IMR-90 (cell line): Measurements from ENCODE around the gene FUT8. TPM values are rescaled to one million over a fixed set of nuclear protein-coding genes. Genes with fewer than 3 reads are reported as not detected.

Experiments used
- ATAC-seq: fragments of 200-7000 bp; cut with Tn5 transposase; 2 replicates; pipeline ENCODE4 v1.9.1; 2020; ENCODE audit warnings: low read depth, mild to moderate bottlenecking, moderate library complexity
- BruUV-seq: library from RNA; stranded (reverse); fragments of 400-500 nt; replicated peaks from 2 replicates; lab custom pipeline; 2021; lab: Mats Ljungman, UMichigan
- CTCF ChIA-PET: fragments of 300-600 bp; formaldehyde crosslinking; extraction: SDS; loops from one replicate; lab custom pipeline; 2021; ENCODE audit warnings: antibody characterized with exemption; lab: Yijun Ruan, JAX
- POLR2A ChIA-PET: fragments of 300-600 bp; sonication (Branson Sonifier 250); formaldehyde crosslinking; loops from one replicate; lab custom pipeline; 2022; ENCODE audit warnings: antibody characterized with exemption; ENCODE audit not compliant: unreplicated experiment; lab: Charles Lee
- DNase-seq: peaks from one replicate; pipeline ENCODE4 v3.0.0; 2013
- H2AFZ ChIP-seq: replicated peaks from 2 replicates; pipeline ENCODE3; 2013; ENCODE audit warnings: low read length, mild to moderate bottlenecking; ENCODE audit not compliant: poor library complexity
- H2AK5ac ChIP-seq: 2 replicates; pipeline ENCODE4 v1.6.1; 2013; ENCODE audit warnings: low read depth, low read length, inconsistent platforms
- H2AK9ac ChIP-seq: replicated peaks from 2 replicates; pipeline ENCODE3; 2013; ENCODE audit warnings: mild to moderate bottlenecking, low read depth, low read length, moderate library complexity; ENCODE audit not compliant: poor library complexity
- H2BK120ac ChIP-seq: 2 replicates; pipeline ENCODE4 v1.6.1; 2013; ENCODE audit warnings: low read depth, low read length, inconsistent platforms
- H2BK15ac ChIP-seq: 3 replicates; pipeline ENCODE4 v1.6.1; 2013; ENCODE audit warnings: low read depth, low read length, inconsistent platforms
- H2BK20ac ChIP-seq: 2 replicates; pipeline ENCODE4 v1.6.1; 2013; ENCODE audit warnings: low read depth, mild to moderate bottlenecking, inconsistent platforms, low read length, moderate library complexity
- H2BK5ac ChIP-seq: 2 replicates; pipeline ENCODE4 v1.6.1; 2013; ENCODE audit warnings: mild to moderate bottlenecking, low read depth, low read length, inconsistent platforms; ENCODE audit not compliant: poor library complexity, severe bottlenecking
- H3K14ac ChIP-seq: replicated peaks from 2 replicates; pipeline ENCODE4 v1.6.1; 2013; ENCODE audit warnings: low read depth, low read length, inconsistent platforms
- H3K18ac ChIP-seq: 2 replicates; pipeline ENCODE4 v1.6.1; 2013; ENCODE audit warnings: low read depth, low read length, control low read depth
- H3K23ac ChIP-seq: 2 replicates; pipeline ENCODE4 v1.6.1; 2013; ENCODE audit warnings: low read depth, low read length, inconsistent platforms
- H3K27ac ChIP-seq: 2 replicates; pipeline ENCODE4 v1.5.1; 2013; ENCODE audit warnings: mild to moderate bottlenecking, control low read depth, low read length; ENCODE audit not compliant: insufficient read depth
- H3K27me3 ChIP-seq: 2 replicates; pipeline ENCODE4 v1.6.1; 2013; ENCODE audit warnings: low read length; ENCODE audit not compliant: control insufficient read depth, insufficient read depth
- H3K36me3 ChIP-seq: 2 replicates; pipeline ENCODE4 v1.6.1; 2013; ENCODE audit warnings: low read length, mixed read lengths; ENCODE audit not compliant: control insufficient read depth, insufficient read depth
- H3K4ac ChIP-seq: 2 replicates; pipeline ENCODE4 v1.6.1; 2013; ENCODE audit warnings: low read depth, low read length, inconsistent platforms
- H3K4me1 ChIP-seq: 2 replicates; pipeline ENCODE4 v1.6.1; 2013; ENCODE audit warnings: low read length, mixed read lengths; ENCODE audit not compliant: control insufficient read depth, insufficient read depth
- H3K4me2 ChIP-seq: 2 replicates; pipeline ENCODE4 v1.6.1; 2013; ENCODE audit warnings: low read depth, mild to moderate bottlenecking, control low read depth, low read length, moderate library complexity
- H3K4me3 ChIP-seq: 2 replicates; pipeline ENCODE4 v1.5.1; 2013; ENCODE audit warnings: low read depth, mild to moderate bottlenecking, control low read depth, low read length, moderate library complexity; ENCODE audit not compliant: insufficient read depth
- H3K56ac ChIP-seq: 2 replicates; pipeline ENCODE4 v1.6.1; 2013; ENCODE audit warnings: low read length, inconsistent platforms; ENCODE audit not compliant: insufficient read depth; ENCODE audit errors: extremely low read depth
- H3K79me1 ChIP-seq, 2 experiments: 2 replicates each; pipeline ENCODE4 v1.6.1; 2013; ENCODE audit warnings: low read length in 2 of 2, inconsistent platforms in 1 of 2, low read depth in 1 of 2
- H3K9ac ChIP-seq: 2 replicates; pipeline ENCODE4 v1.6.1; 2013; ENCODE audit warnings: low read depth, low read length, control low read depth
- H3K9me1 ChIP-seq: 2 replicates; pipeline ENCODE4 v1.6.1; 2013; ENCODE audit warnings: low read length, inconsistent platforms; ENCODE audit not compliant: insufficient read depth
- H3K9me3 ChIP-seq: 2 replicates; pipeline ENCODE4 v1.6.1; 2013; ENCODE audit warnings: low read length; ENCODE audit not compliant: control insufficient read depth, insufficient read depth
- H4K20me1 ChIP-seq: 2 replicates; pipeline ENCODE4 v1.6.1; 2013; ENCODE audit warnings: low read length, inconsistent platforms; ENCODE audit not compliant: insufficient read depth
- H4K5ac ChIP-seq: 2 replicates; pipeline ENCODE4 v1.6.1; 2013; ENCODE audit warnings: mild to moderate bottlenecking, low read depth, low read length, control low read depth
- H4K8ac ChIP-seq, 2 experiments: 2 replicates each; pipeline ENCODE4 v1.6.1; 2013; ENCODE audit warnings: low read depth in 2 of 2, low read length in 2 of 2, control low read depth in 1 of 2, inconsistent platforms in 1 of 2
- H4K91ac ChIP-seq: 2 replicates; pipeline ENCODE4 v1.6.1; 2013; ENCODE audit warnings: low read depth, low read length, inconsistent platforms; ENCODE audit not compliant: insufficient read depth
- BHLHE40 ChIP-seq: fragments of 150-350 bp; IDR thresholded peaks from 2 replicates; pipeline ENCODE4 v1.6.1; 2016; ENCODE audit warnings: mild to moderate bottlenecking, low read depth, low read length
- CHD1 ChIP-seq: IDR thresholded peaks from 2 replicates; pipeline ENCODE4 v1.6.1; 2012; ENCODE audit warnings: low read depth, low read length, improper control_type of control experiment
- CTCF ChIP-seq: conservative IDR thresholded peaks from 2 replicates; pipeline ENCODE4 v1.5.1; 2012; ENCODE audit warnings: mild to moderate bottlenecking, low read depth, low read length, improper control_type of control experiment
- ELK1 ChIP-seq: fragments of 150-350 bp; IDR thresholded peaks from 2 replicates; pipeline ENCODE4 v1.6.1; 2016; ENCODE audit warnings: low read depth, mild to moderate bottlenecking, low read length, moderate library complexity, borderline replicate concordance
- MAFK ChIP-seq: IDR thresholded peaks from 2 replicates; pipeline ENCODE4 v1.6.1; 2012; ENCODE audit warnings: low read depth, low read length, improper control_type of control experiment
- MAZ ChIP-seq: IDR thresholded peaks from 2 replicates; pipeline ENCODE4 v1.6.1; 2012; ENCODE audit warnings: low read depth, mild to moderate bottlenecking, low read length, improper control_type of control experiment, moderate library complexity, borderline replicate concordance
- MXI1 ChIP-seq: IDR thresholded peaks from 2 replicates; pipeline ENCODE4 v1.6.1; 2012; ENCODE audit warnings: low read depth, mild to moderate bottlenecking, low read length, moderate library complexity, borderline replicate concordance
- NFE2L2 ChIP-seq: fragments of 150-350 bp; IDR thresholded peaks from 2 replicates; pipeline ENCODE4 v1.6.1; 2016; ENCODE audit warnings: low read depth, mild to moderate bottlenecking, low read length
- POLR2A ChIP-seq: IDR thresholded peaks from 2 replicates; pipeline ENCODE4 v1.6.1; 2012; ENCODE audit warnings: mild to moderate bottlenecking, low read depth, low read length
- RCOR1 ChIP-seq: IDR thresholded peaks from 2 replicates; pipeline ENCODE4 v1.6.1; 2012; ENCODE audit warnings: mild to moderate bottlenecking, low read length, improper control_type of control experiment; ENCODE audit not compliant: insufficient replicate concordance
- RFX5 ChIP-seq: IDR thresholded peaks from 2 replicates; pipeline ENCODE4 v1.8.0; 2012; ENCODE audit warnings: low read depth, mild to moderate bottlenecking, low read length, moderate library complexity
- USF2 ChIP-seq: fragments of 150-350 bp; IDR thresholded peaks from 2 replicates; pipeline ENCODE4 v1.6.1; 2017; ENCODE audit warnings: mild to moderate bottlenecking, antibody characterized with exemption, low read length, low read depth
- WGBS, 2 experiments: methylation state at CpG; one replicate each; pipeline versions ENCODE4 v1.1.5 to v1.1.7; 2013; ENCODE audit warnings: missing lambda C conversion rate in 2 of 2; ENCODE audit not compliant: insufficient read length in 1 of 2; ENCODE audit errors: extremely low coverage in 2 of 2; 5-methylcytosine and 5-hydroxymethylcytosine counted together
- dilution Hi-C: fragments of 300-500 bp; cut with HindIII; formaldehyde crosslinking; loops from one replicate; pipeline ENCODE4 v1.14.3; 2018; ENCODE audit warnings: low sequenced_read_pairs; ENCODE audit not compliant: unreplicated experiment
- in situ Hi-C: fragments of 300-500 bp; cut with MboI; formaldehyde crosslinking; loops from 3 replicates; pipeline ENCODE4 v1.14.3; 2019; ENCODE audit warnings: low sequenced_read_pairs, inconsistent platforms, mixed read lengths
- intact Hi-C: fragments of 100-400 bp; cut with micrococcal nuclease; formaldehyde crosslinking; loops from 2 replicates; pipeline ENCODE4 v1.10.0; 2022
- polyA plus RNA-seq, 3 experiments: library from polyadenylated mRNA; depleted of rRNA; stranded (reverse); fragments of >200 nt; gene quantifications; 2 replicates each; pipeline ENCODE4 v1.2.3, GENCODE V29; 2012; ENCODE audit warnings: low replicate concordance in 1 of 3
- total RNA-seq: library from RNA; depleted of rRNA; stranded (reverse); fragments of >200 nt; gene quantifications from 2 replicates; pipeline ENCODE4 v1.2.3, GENCODE V29; 2012

Gene FUT8
- total and polyA plus RNA-seq, 2 of the 4 experiments (the other 2 are of a cell fraction) = 15.6 to 72.9 TPM

- H3K4me1 ChIP-seq = no peaks in the 10 kb centered on the region
- ChIA-PET CTCF (no interaction called here), POLR2A (no interaction called here)
- no TSS peak for BruUV-seq
- H3K56ac ChIP-seq = no peak overlapping the region
- H3K4ac ChIP-seq = no peak overlapping the region
- no peak overlapping the region for H3K23ac ChIP-seq
- no peak overlapping the region for H3K4me2 ChIP-seq
- no peak overlapping the region for H3K4me3 ChIP-seq
- no peak overlapping the region for H2AK9ac ChIP-seq
- in situ Hi-C loops = no loop called here
- dilution Hi-C loops = no loop called here
- H4K5ac ChIP-seq = no peak overlapping the region
- H4K8ac ChIP-seq = no peak overlapping the region
- H3K79me1 ChIP-seq = peaks cover 3 to 7% of the 10 kb centered on the region in 2 experiments; a peak in 2 of 4 replicates
- no peak overlapping the region for H3K14ac ChIP-seq
- no CpG with 5 or more reads among the region's 2 CpGs for WGBS, 2 experiments
- H4K20me1 ChIP-seq = no peaks in the 10 kb centered on the region
- H3K9me1 ChIP-seq = no peaks in the 10 kb centered on the region
- no peak overlapping the region for H3K27ac ChIP-seq
- intact Hi-C loops = no loop called here
- H2AK5ac ChIP-seq = no peak overlapping the region
- H3K18ac ChIP-seq = no peak overlapping the region
- no peaks in the 10 kb centered on the region for H3K27me3 ChIP-seq
- H3K9ac ChIP-seq = no peak overlapping the region
- TF ChIP-seq POLR2A = no peak
- no peak for TF ChIP-seq CHD1
- TF ChIP-seq ELK1 = no peak
- no peak for TF ChIP-seq RFX5
- no peak for TF ChIP-seq MXI1
- TF ChIP-seq USF2 = no peak
- TF ChIP-seq RCOR1 = no peak
- no peak for TF ChIP-seq BHLHE40
- no peak for TF ChIP-seq MAFK
- no peak for TF ChIP-seq NFE2L2
- TF ChIP-seq MAZ = no peak
- no peak for TF ChIP-seq CTCF
- DNase-seq (no peak), ATAC-seq (no peak)
- H2BK15ac ChIP-seq = no peak overlapping the region
- H3K36me3 ChIP-seq = no peaks in the 10 kb centered on the region
- H4K91ac ChIP-seq = no peak overlapping the region
- no peak overlapping the region for H2BK5ac ChIP-seq
- no peak overlapping the region for H2AFZ ChIP-seq
- no peaks in the 10 kb centered on the region for H3K9me3 ChIP-seq
- no peak overlapping the region for H2BK20ac ChIP-seq
- no peak overlapping the region for H2BK120ac ChIP-seq
These were observed 162.1 kb downstream of the FUT8 start for GRCh38 chr14:65574611-65575010.
